CD14-positive monocyte (primary cell): ENCODE data around the gene CRIP2. TPM values are rescaled to one million over a fixed set of nuclear protein-coding genes. Genes with fewer than 3 reads are reported as not detected.

Experiments
- DNase-seq, 3 donors: peaks; one replicate each; pipeline ENCODE4 v3.0.0-alpha.2; 2011 to 2022
- H2AFZ ChIP-seq: 2 replicates; pipeline ENCODE4 v1.6.0; 2012; ENCODE audit warnings: mild to moderate bottlenecking, low read depth, low read length, inconsistent platforms; ENCODE audit not compliant: insufficient read depth, poor library complexity, severe bottlenecking
- H3K27ac ChIP-seq, 2 donors: 1 replicate in 1 of 2; 2 replicates in 1 of 2; pipeline ENCODE4 v1.5.1; 2012 to 2013; ENCODE audit warnings: low read length in 2 of 2, control low read depth in 1 of 2, inconsistent platforms in 1 of 2, low read depth in 1 of 2, mild to moderate bottlenecking in 1 of 2
- H3K27me3 ChIP-seq, 2 donors: one replicate each; pipeline versions ENCODE4 v1.6.0 to v1.6.1; 2011 to 2013; ENCODE audit warnings: low read length in 2 of 2; ENCODE audit not compliant: control insufficient read depth in 2 of 2, insufficient read depth in 2 of 2
- H3K36me3 ChIP-seq, 2 donors: replicated peaks in 1 of 2; 1 replicate in 1 of 2; 2 replicates in 1 of 2; pipeline versions ENCODE4 v1.5.1 to v1.6.1; 2012 to 2013; ENCODE audit warnings: low read length in 2 of 2, control low read depth in 1 of 2, inconsistent platforms in 1 of 2, mild to moderate bottlenecking in 1 of 2; ENCODE audit not compliant: insufficient read depth in 2 of 2, control insufficient read depth in 1 of 2
- H3K4me1 ChIP-seq, 2 donors: 1 replicate in 1 of 2; 2 replicates in 1 of 2; pipeline versions ENCODE4 v1.5.1 to v1.6.1; 2012 to 2013; ENCODE audit warnings: low read length in 2 of 2, control low read depth in 1 of 2, inconsistent platforms in 1 of 2, mild to moderate bottlenecking in 1 of 2, moderate library complexity in 1 of 2; ENCODE audit not compliant: insufficient read depth in 2 of 2, control insufficient read depth in 1 of 2
- H3K4me2 ChIP-seq: replicated peaks from 2 replicates; pipeline ENCODE3; 2012; ENCODE audit warnings: low read length, moderate library complexity, mild to moderate bottlenecking; ENCODE audit not compliant: poor library complexity, severe bottlenecking; ENCODE audit errors: extremely low read depth
- H3K4me3 ChIP-seq, 3 experiments: fragments of 200-600 bp in 1 of 3; sonication (generic) in 1 of 3; replicated peaks in 1 of 3; 1 replicate in 2 of 3; 2 replicates in 1 of 3; pipeline ENCODE4 v1.5.1; 2011 to 2013; ENCODE audit warnings: low read length in 3 of 3, mild to moderate bottlenecking in 3 of 3, control low read depth in 2 of 3, low read depth in 2 of 3, inconsistent platforms in 1 of 3, moderate library complexity in 1 of 3
- H3K79me2 ChIP-seq: 2 replicates; pipeline ENCODE4 v1.6.0; 2012; ENCODE audit warnings: mild to moderate bottlenecking, control low read depth, inconsistent platforms, low read length, moderate library complexity; ENCODE audit not compliant: insufficient read depth
- H3K9ac ChIP-seq: 2 replicates; pipeline ENCODE4 v1.6.0; 2017; ENCODE audit warnings: low read length, mild to moderate bottlenecking; ENCODE audit not compliant: insufficient read depth, poor library complexity, severe bottlenecking
- H3K9me3 ChIP-seq, 2 donors: replicated peaks in 1 of 2; 1 replicate in 1 of 2; 2 replicates in 1 of 2; pipeline versions ENCODE4 v1.5.1 to v1.6.1; 2012 to 2013; ENCODE audit warnings: low read length in 2 of 2, control low read depth in 1 of 2; ENCODE audit not compliant: control insufficient read depth in 1 of 2, insufficient read depth in 1 of 2
- H4K20me1 ChIP-seq: 2 replicates; pipeline ENCODE4 v1.6.0; 2012; ENCODE audit warnings: mild to moderate bottlenecking, low read length, control low read depth, moderate library complexity; ENCODE audit not compliant: insufficient read depth
- H3K27ac Mint-ChIP-seq, 7 donors: one replicate each; pipeline ENCODE4 v1.8.0; 2020; ENCODE audit warnings: mild to moderate bottlenecking in 7 of 7, mixed read lengths in 7 of 7, moderate library complexity in 6 of 7, inconsistent platforms in 2 of 7
- H3K27me3 Mint-ChIP-seq, 3 donors: one replicate each; pipeline ENCODE4 v1.8.0; 2021 to 2022; ENCODE audit warnings: low read depth in 3 of 3, mild to moderate bottlenecking in 3 of 3, mixed read lengths in 3 of 3, moderate library complexity in 3 of 3, inconsistent platforms in 1 of 3
- H3K36me3 Mint-ChIP-seq, 2 donors: one replicate each; pipeline ENCODE4 v1.8.0; 2020; ENCODE audit warnings: mixed read lengths in 2 of 2, inconsistent platforms in 1 of 2, mild to moderate bottlenecking in 1 of 2
- H3K4me1 Mint-ChIP-seq: one replicate; pipeline ENCODE4 v1.8.0; 2020; ENCODE audit warnings: mild to moderate bottlenecking, mixed read lengths
- H3K4me3 Mint-ChIP-seq, 2 donors: one replicate each; pipeline ENCODE4 v1.8.0; 2020; ENCODE audit warnings: mild to moderate bottlenecking in 2 of 2, mixed read lengths in 2 of 2, moderate library complexity in 1 of 2
- H3K9me3 Mint-ChIP-seq, 7 donors: one replicate each; pipeline ENCODE4 v1.8.0; 2020 to 2022; ENCODE audit warnings: mixed read lengths in 7 of 7, mild to moderate bottlenecking in 6 of 7, moderate library complexity in 6 of 7, inconsistent platforms in 2 of 7
- WGBS: methylation state at CpG from one replicate; pipeline ENCODE4 v1.1.5; 2013; ENCODE audit warnings: missing lambda C conversion rate; ENCODE audit not compliant: insufficient coverage; 5-methylcytosine and 5-hydroxymethylcytosine counted together
- intact Hi-C, 2 donors: fragments of 100-400 bp; cut with micrococcal nuclease; formaldehyde crosslinking; loops; one replicate each; pipeline versions ENCODE4 v1.15.0 to v1.15.1; 2023
- polyA plus RNA-seq, 3 donors: library from polyadenylated mRNA; depleted of rRNA in 1 of 3; unstranded in 2 of 3; stranded (reverse) in 1 of 3; fragments of 300-500 nt in 2 of 3; fragments of >200 nt in 1 of 3; fragmentation: Illumina TruSeq in 2 of 3; gene quantifications; 1 replicate in 2 of 3; 2 replicates in 1 of 3; pipeline ENCODE4 v1.2.3, GENCODE V29; 2012 to 2021
- TF ChIP-seq, protein P1 (sequence below): fragments of 200-600 bp; IDR thresholded peaks from one replicate; pipeline ENCODE4 v1.8.0; 2022; ENCODE audit warnings: antibody characterized with exemption, mild to moderate bottlenecking

CRIP2 gene
- polyA plus RNA-seq, 3 donors, result 2.1 to 4.0 (median 3.3) TPM

DNA sequence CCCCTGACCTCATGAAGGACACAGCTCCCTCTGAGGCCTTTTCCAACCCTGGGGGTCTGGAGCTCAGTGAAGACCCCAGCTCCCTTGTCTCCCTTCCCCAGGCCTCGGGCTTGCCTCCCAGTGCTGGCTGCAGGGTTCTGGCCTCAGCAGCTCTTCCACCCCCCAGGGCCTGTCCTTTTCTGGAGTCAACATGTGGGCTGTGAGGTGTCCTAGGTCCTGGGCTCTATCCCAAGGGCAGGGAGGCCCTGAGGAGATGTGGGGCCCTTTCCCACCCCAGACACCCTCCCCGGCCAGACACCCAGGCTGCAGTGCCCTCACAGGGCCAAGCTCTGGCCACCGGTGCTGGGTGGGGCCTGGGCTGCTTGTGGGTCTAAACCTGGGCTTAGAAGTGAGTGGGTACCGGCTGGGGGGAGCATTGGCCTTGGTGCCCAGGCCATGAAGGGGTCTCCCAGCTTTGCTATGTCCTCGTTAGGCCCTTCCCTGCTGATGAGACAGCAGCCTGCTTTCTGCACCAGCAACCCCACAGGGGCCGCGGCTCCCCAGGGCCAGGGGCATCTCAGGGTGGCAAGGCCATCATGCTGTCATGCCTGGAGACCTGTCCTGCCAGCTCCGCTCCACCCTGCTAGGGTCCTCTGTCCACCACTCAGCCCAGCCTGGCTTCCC lies 2.7 kb upstream of the CRIP2 start:
- H3K27me3 ChIP-seq, result peaks cover 21 to 34% of the 10 kb centered on the region in 2 donors

DNA sequence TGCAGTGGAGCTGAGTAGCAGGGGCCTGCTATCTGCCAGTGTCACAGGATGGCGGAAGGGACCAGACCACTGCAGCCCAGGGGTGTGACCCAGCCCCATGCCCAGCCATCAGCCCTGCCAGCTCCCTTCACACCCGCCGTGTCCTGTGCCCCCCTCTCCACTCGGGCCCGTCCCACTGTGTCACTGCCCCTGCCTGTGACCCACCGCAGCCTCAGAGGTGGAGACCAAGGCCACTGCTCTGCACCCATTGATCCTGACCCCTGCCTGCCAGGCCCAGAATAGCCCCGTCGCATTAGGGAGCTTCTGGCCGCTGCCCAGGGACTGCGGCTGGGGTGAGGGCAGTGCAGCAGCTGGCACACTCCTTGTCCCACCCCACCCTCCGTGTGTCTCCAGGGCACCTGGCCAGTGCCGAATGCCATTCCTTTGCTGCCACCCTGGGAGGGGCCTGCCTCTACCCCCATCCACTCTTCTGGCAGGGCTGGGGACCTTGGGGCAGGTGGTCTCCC lies 2.1 kb upstream of the CRIP2 start:
- Histone ChIP-seq H3K4me3 (no peak overlapping the region), H3K36me3 (peaks cover 10 to 20% of the 10 kb centered on the region in 2 donors), H3K27me3 (peaks cover 21 to 40% of the 10 kb centered on the region in 2 donors), H2AFZ (no peak overlapping the region), H3K9me3 (peaks cover 5 to 23% of the 10 kb centered on the region in 2 donors), H3K4me1 (peaks cover 17 to 27% of the 10 kb centered on the region in 2 donors), H3K27ac (no peak overlapping the region), H4K20me1 (peaks cover 7% of the 10 kb centered on the region), H3K9ac (no peak overlapping the region), H3K4me2 (no peak overlapping the region), H3K79me2 (no peaks in the 10 kb centered on the region)
- TF ChIP-seq, protein P1, sequence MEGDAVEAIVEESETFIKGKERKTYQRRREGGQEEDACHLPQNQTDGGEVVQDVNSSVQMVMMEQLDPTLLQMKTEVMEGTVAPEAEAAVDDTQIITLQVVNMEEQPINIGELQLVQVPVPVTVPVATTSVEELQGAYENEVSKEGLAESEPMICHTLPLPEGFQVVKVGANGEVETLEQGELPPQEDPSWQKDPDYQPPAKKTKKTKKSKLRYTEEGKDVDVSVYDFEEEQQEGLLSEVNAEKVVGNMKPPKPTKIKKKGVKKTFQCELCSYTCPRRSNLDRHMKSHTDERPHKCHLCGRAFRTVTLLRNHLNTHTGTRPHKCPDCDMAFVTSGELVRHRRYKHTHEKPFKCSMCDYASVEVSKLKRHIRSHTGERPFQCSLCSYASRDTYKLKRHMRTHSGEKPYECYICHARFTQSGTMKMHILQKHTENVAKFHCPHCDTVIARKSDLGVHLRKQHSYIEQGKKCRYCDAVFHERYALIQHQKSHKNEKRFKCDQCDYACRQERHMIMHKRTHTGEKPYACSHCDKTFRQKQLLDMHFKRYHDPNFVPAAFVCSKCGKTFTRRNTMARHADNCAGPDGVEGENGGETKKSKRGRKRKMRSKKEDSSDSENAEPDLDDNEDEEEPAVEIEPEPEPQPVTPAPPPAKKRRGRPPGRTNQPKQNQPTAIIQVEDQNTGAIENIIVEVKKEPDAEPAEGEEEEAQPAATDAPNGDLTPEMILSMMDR, result no peak
- intact Hi-C loops, result loop anchor here in 1 of 2 donors (5.0 kb wide), 1 partner anchor 85 kb away; no protein-coding TSS in a partner anchor
- peaks cover 5 to 17% (median 6%) of the 10 kb centered on the region in 7 donors for H3K9me3 Mint-ChIP-seq
- H3K4me3 Mint-ChIP-seq, result peak overlapping the region in 1 of 2 donors; percentile 60
- peaks cover 31 to 46% (median 37%) of the 10 kb centered on the region in 3 donors for H3K27me3 Mint-ChIP-seq
- H3K36me3 Mint-ChIP-seq, result peaks cover 4 to 13% of the 10 kb centered on the region in 2 donors
- DNase-seq, result no peak
- no peak overlapping the region for H3K27ac Mint-ChIP-seq
- 94% methylated on average over 12 of the region's 12 CpGs for WGBS
- H3K4me1 Mint-ChIP-seq, result peaks cover 15% of the 10 kb centered on the region

More for the DNA sequence above, 2.7 kb upstream of the CRIP2 start:
- intact Hi-C loops, result loop anchor here in 1 of 2 donors (5.0 kb wide), 1 partner anchor 85 kb away; no protein-coding TSS in a partner anchor
- no peak overlapping the region for H3K4me3 ChIP-seq
- peaks cover 7% of the 10 kb centered on the region for H4K20me1 ChIP-seq
- peaks cover 11% of the 10 kb centered on the region for H3K4me1 Mint-ChIP-seq
- H3K36me3 ChIP-seq, result peaks cover 16 to 25% of the 10 kb centered on the region in 2 donors
- H3K4me1 ChIP-seq, result peaks cover 17 to 22% of the 10 kb centered on the region in 2 donors
- peaks cover 25 to 40% (median 31%) of the 10 kb centered on the region in 3 donors for H3K27me3 Mint-ChIP-seq
- H3K27ac Mint-ChIP-seq, result peak overlapping the region in 1 of 7 donors; percentile 20
- H3K9me3 Mint-ChIP-seq, result peaks cover 0 to 11% (median 2%) of the 10 kb centered on the region in 7 donors
- no peak for DNase-seq
- no peaks in the 10 kb centered on the region for H3K79me2 ChIP-seq
- H3K36me3 Mint-ChIP-seq, result peaks cover 4 to 12% of the 10 kb centered on the region in 2 donors
- TF ChIP-seq, protein P1, result no peak
- no peak overlapping the region for H2AFZ ChIP-seq
- H3K27ac ChIP-seq, result no peak overlapping the region
- H3K4me2 ChIP-seq, result no peak overlapping the region
- 90% methylated on average over 6 of the region's 8 CpGs for WGBS
- peaks cover under 1 to 19% of the 10 kb centered on the region in 2 donors for H3K9me3 ChIP-seq
- H3K4me3 Mint-ChIP-seq, result peak overlapping the region in 1 of 2 donors; percentile 60
- no peak overlapping the region for H3K9ac ChIP-seq
